DMS 273 (cell line): Measurements from ENCODE around the gene PRR5L.

Source experiments
- DNase-seq: peaks from one replicate; lab custom pipeline; 2025; ENCODE audit not compliant: unreplicated experiment; lab: John Stamatoyannopoulos, UW

PRR5L gene

GRCh38 chr11:36354221-36355003 lies 58.3 kb downstream of the PRR5L start:
- DNase-seq: no peak

- DNase-seq: no peak
Observed at GRCh38 chr11:36356201-36356600, 60.1 kb downstream of the PRR5L start.

- DNase-seq: no peak
Observed at GRCh38 chr11:36357831-36358230, 61.7 kb downstream of the PRR5L start.

- no peak for DNase-seq
Observed at GRCh38 chr11:36358436-36358835, 62.3 kb downstream of the PRR5L start.

- no peak for DNase-seq
Observed at GRCh38 chr11:36360318-36360717, 64.2 kb downstream of the PRR5L start.

GRCh38 chr11:36360826-36361415 lies 64.8 kb downstream of the PRR5L start:
- DNase-seq: no peak

- DNase-seq: no peak
Observed at GRCh38 chr11:36361472-36361871, 65.4 kb downstream of the PRR5L start.

- no peak for DNase-seq
Observed at GRCh38 chr11:36361901-36362391, 65.9 kb downstream of the PRR5L start.

GRCh38 chr11:36362902-36363301 lies 66.8 kb downstream of the PRR5L start:
- DNase-seq: no peak

GRCh38 chr11:36363361-36364268 lies 67.5 kb downstream of the PRR5L start:
- no peak for DNase-seq

GRCh38 chr11:36364551-36365325 lies 68.7 kb downstream of the PRR5L start:
- DNase-seq: no peak

GRCh38 chr11:36365907-36366306 lies 69.8 kb downstream of the PRR5L start:
- no peak for DNase-seq

GRCh38 chr11:36367806-36368680 lies 72.0 kb downstream of the PRR5L start:
- DNase-seq: no peak

- DNase-seq: no peak
Observed at GRCh38 chr11:36371181-36371580, 75.1 kb downstream of the PRR5L start.

- DNase-seq: no peak
Observed at GRCh38 chr11:36371590-36371989, 75.5 kb downstream of the PRR5L start.

GRCh38 chr11:36372101-36372771 lies 76.1 kb downstream of the PRR5L start:
- no peak for DNase-seq

GRCh38 chr11:36373016-36374010 lies 77.2 kb downstream of the PRR5L start:
- no peak for DNase-seq

GRCh38 chr11:36374726-36375125 lies 78.6 kb downstream of the PRR5L start:
- DNase-seq: no peak
